Activated T-helper 1 cell treated with anti-CD3 and anti-CD28 coated beads, Interleukin-12 subunit alpha, Interleukin-12 subunit beta, Interleukin-2, Interleukin-4 antibody, amounts not matched to agents 30 ng/mL and 10 ng/mL and 1 ng/mL, durations not matched to agents 14 hours and 24 hours and 36 hours (primary cell): ENCODE data around the gene IFT27. TPM values are rescaled to one million over a fixed set of nuclear protein-coding genes. Genes with fewer than 3 reads are reported as not detected.

Experiments
- DNase-seq: peaks from one replicate; pipeline ENCODE4 v3.0.0; 2021; ENCODE audit warnings: low spot score
- H3K27ac Mint-ChIP-seq: one replicate; pipeline ENCODE4 v1.8.0; 2021; ENCODE audit warnings: mild to moderate bottlenecking, mixed read lengths
- H3K27me3 Mint-ChIP-seq: one replicate; pipeline ENCODE4 v1.8.0; 2022; ENCODE audit warnings: mild to moderate bottlenecking, moderate library complexity, mixed read lengths; ENCODE audit not compliant: insufficient read depth
- H3K36me3 Mint-ChIP-seq: one replicate; pipeline ENCODE4 v1.8.0; 2021; ENCODE audit warnings: low read depth, mixed read lengths
- H3K4me1 Mint-ChIP-seq: one replicate; pipeline ENCODE4 v1.8.0; 2021; ENCODE audit warnings: low read depth, mixed read lengths
- H3K4me3 Mint-ChIP-seq: one replicate; pipeline ENCODE4 v1.8.0; 2021; ENCODE audit warnings: mild to moderate bottlenecking, moderate library complexity, mixed read lengths
- H3K9me3 Mint-ChIP-seq: one replicate; pipeline ENCODE4 v1.8.0; 2021; ENCODE audit warnings: mixed read lengths
- intact Hi-C: fragments of 100-400 bp; cut with micrococcal nuclease; formaldehyde crosslinking; loops from one replicate; pipeline ENCODE4 v1.15.1; 2024
- total RNA-seq: library from RNA; stranded (reverse); gene quantifications from 2 replicates; pipeline ENCODE4 v1.2.3, GENCODE V29; 2022

Gene IFT27
- total RNA-seq, 1 donor from 2014 or later: 26.0 TPM

- Mint-ChIP-seq H3K27me3 (peaks cover 6% of the 10 kb centered on the region), H3K4me3 (peak overlapping the region; percentile 52), H3K9me3 (no peaks in the 10 kb centered on the region), H3K27ac (peak overlapping the region; percentile 95), H3K36me3 (peaks cover 1% of the 10 kb centered on the region), H3K4me1 (peaks cover 38% of the 10 kb centered on the region)
- intact Hi-C loops: loop anchor here (1.0 kb wide), 3 partner anchors 74 to 262 kb away; no protein-coding TSS in a partner anchor
- DNase-seq: peak; percentile 86
Measured at GRCh38 chr22:36781656-36782627, 6.0 kb upstream of the IFT27 start.

GRCh38 chr22:36778020-36778419 lies 2.1 kb upstream of the IFT27 start:
- H3K27ac Mint-ChIP-seq: peak overlapping the region; percentile 85
- no peaks in the 10 kb centered on the region for H3K27me3 Mint-ChIP-seq
- no peak for DNase-seq
- peaks cover 1% of the 10 kb centered on the region for H3K36me3 Mint-ChIP-seq
- H3K4me1 Mint-ChIP-seq: peaks cover 54% of the 10 kb centered on the region
- H3K4me3 Mint-ChIP-seq: no peak overlapping the region
- intact Hi-C loops: loop anchor here (5.0 kb wide), 1 partner anchor 344 kb away; no protein-coding TSS in a partner anchor
- no peaks in the 10 kb centered on the region for H3K9me3 Mint-ChIP-seq

- H3K4me1 Mint-ChIP-seq: peaks cover 42% of the 10 kb centered on the region
- DNase-seq: no peak
- peak overlapping the region; percentile 89 for H3K27ac Mint-ChIP-seq
Measured at GRCh38 chr22:36776722-36777121, 803 bp upstream of the IFT27 start.

GRCh38 chr22:36775586-36775963 lies 344 bp downstream of the IFT27 start:
- peak overlapping the region; percentile 94 for H3K27ac Mint-ChIP-seq
- H3K4me1 Mint-ChIP-seq: peaks cover 36% of the 10 kb centered on the region
- no peaks in the 10 kb centered on the region for H3K9me3 Mint-ChIP-seq
- DNase-seq: peak; percentile 20
- H3K36me3 Mint-ChIP-seq: peaks cover 1% of the 10 kb centered on the region
- peak overlapping the region; percentile 92 for H3K4me3 Mint-ChIP-seq
- no peaks in the 10 kb centered on the region for H3K27me3 Mint-ChIP-seq
- intact Hi-C loops: loop anchor here (5.0 kb wide), 1 partner anchor 347 kb away; no protein-coding TSS in a partner anchor

More at GRCh38 chr22:36776722-36777121, 803 bp upstream of the IFT27 start:
- intact Hi-C loops: loop anchor here (1.0 to 5.0 kb wide), 8 partner anchors 80 to 443 kb away; partner anchors contain the start of genes EIF3D, FOXRED2 and KCTD17
- H3K9me3 Mint-ChIP-seq: no peaks in the 10 kb centered on the region
- no peaks in the 10 kb centered on the region for H3K27me3 Mint-ChIP-seq
- peaks cover 1% of the 10 kb centered on the region for H3K36me3 Mint-ChIP-seq
- peak overlapping the region; percentile 92 for H3K4me3 Mint-ChIP-seq

- Mint-ChIP-seq H3K9me3 (no peaks in the 10 kb centered on the region), H3K4me1 (peaks cover 36% of the 10 kb centered on the region), H3K27me3 (no peaks in the 10 kb centered on the region), H3K36me3 (peaks cover 1% of the 10 kb centered on the region), H3K4me3 (no peak overlapping the region), H3K27ac (no peak overlapping the region)
- no peak for DNase-seq
- intact Hi-C loops: loop anchor here (1.0 kb wide), 1 partner anchor 17 kb away; no protein-coding TSS in a partner anchor
Measured at GRCh38 chr22:36773935-36774334, 2.0 kb downstream of the IFT27 start.

- intact Hi-C loops: no loop called here
- DNase-seq: no peak
- H3K4me3 Mint-ChIP-seq: no peak overlapping the region
Measured at GRCh38 chr22:36772451-36772850, 3.5 kb downstream of the IFT27 start.

GRCh38 chr22:36771356-36772063 lies 4.4 kb downstream of the IFT27 start:
- Mint-ChIP-seq H3K4me1 (peaks cover 12% of the 10 kb centered on the region), H3K36me3 (no peaks in the 10 kb centered on the region), H3K9me3 (no peaks in the 10 kb centered on the region), H3K27me3 (no peaks in the 10 kb centered on the region), H3K27ac (peak overlapping the region; percentile 47), H3K4me3 (no peak overlapping the region)
- DNase-seq: no peak
- intact Hi-C loops: no loop called here

More at GRCh38 chr22:36772451-36772850, 3.5 kb downstream of the IFT27 start:
- H3K36me3 Mint-ChIP-seq: no peaks in the 10 kb centered on the region
- peaks cover 21% of the 10 kb centered on the region for H3K4me1 Mint-ChIP-seq
- H3K27ac Mint-ChIP-seq: no peak overlapping the region
- H3K9me3 Mint-ChIP-seq: no peaks in the 10 kb centered on the region
- no peaks in the 10 kb centered on the region for H3K27me3 Mint-ChIP-seq

GRCh38 chr22:36770513-36771231 lies 5.2 kb downstream of the IFT27 start:
- Mint-ChIP-seq H3K9me3 (no peaks in the 10 kb centered on the region), H3K27me3 (no peaks in the 10 kb centered on the region), H3K27ac (no peak overlapping the region), H3K36me3 (no peaks in the 10 kb centered on the region), H3K4me3 (no peak overlapping the region), H3K4me1 (peaks cover 8% of the 10 kb centered on the region)
- intact Hi-C loops: no loop called here
- DNase-seq: no peak

- Mint-ChIP-seq H3K27me3 (no peaks in the 10 kb centered on the region), H3K36me3 (no peaks in the 10 kb centered on the region), H3K27ac (no peak overlapping the region), H3K4me3 (no peak overlapping the region), H3K9me3 (no peaks in the 10 kb centered on the region), H3K4me1 (peaks cover under 1% of the 10 kb centered on the region)
- intact Hi-C loops: no loop called here
- no peak for DNase-seq
Measured at GRCh38 chr22:36769541-36770512, 6.1 kb downstream of the IFT27 start.

- Mint-ChIP-seq H3K4me3 (no peak overlapping the region), H3K4me1 (no peaks in the 10 kb centered on the region), H3K9me3 (no peaks in the 10 kb centered on the region), H3K36me3 (no peaks in the 10 kb centered on the region), H3K27ac (no peak overlapping the region), H3K27me3 (no peaks in the 10 kb centered on the region)
- DNase-seq: no peak
- intact Hi-C loops: no loop called here
Measured at GRCh38 chr22:36768616-36769015, 7.3 kb downstream of the IFT27 start.

- DNase-seq: no peak
- H3K36me3 Mint-ChIP-seq: no peaks in the 10 kb centered on the region
- H3K27me3 Mint-ChIP-seq: no peaks in the 10 kb centered on the region
- H3K27ac Mint-ChIP-seq: no peak overlapping the region
- H3K4me1 Mint-ChIP-seq: no peaks in the 10 kb centered on the region
- intact Hi-C loops: no loop called here
- no peak overlapping the region for H3K4me3 Mint-ChIP-seq
- no peaks in the 10 kb centered on the region for H3K9me3 Mint-ChIP-seq
Measured at GRCh38 chr22:36768141-36768540, 7.8 kb downstream of the IFT27 start.
